Liver (tissue), 9 donors: ENCODE results near the gene RRP8. TPM values are rescaled to one million over a fixed set of nuclear protein-coding genes. Genes with fewer than 3 reads are reported as not detected.

Experiments
- DNase-seq: peaks from one replicate; pipeline ENCODE4 v3.0.0-alpha.2; 2017; ENCODE audit warnings: low spot score
- H3K27ac ChIP-seq, 2 donors: one replicate each; pipeline ENCODE4 v1.7.0; 2013; ENCODE audit warnings: inconsistent platforms in 2 of 2, low read length in 2 of 2, control low read depth in 1 of 2, low read depth in 1 of 2, mild to moderate bottlenecking in 1 of 2
- H3K27me3 ChIP-seq, 4 donors: one replicate each; pipeline versions ENCODE4 v1.6.1 to v1.7.0; 2013; ENCODE audit warnings: low read length in 3 of 4, inconsistent platforms in 1 of 4, mild to moderate bottlenecking in 1 of 4, moderate library complexity in 1 of 4; ENCODE audit not compliant: control insufficient read depth in 4 of 4, insufficient read depth in 4 of 4
- H3K36me3 ChIP-seq, 4 donors: one replicate each; pipeline versions ENCODE4 v1.6.1 to v1.7.0; 2013; ENCODE audit warnings: low read length in 3 of 4, mild to moderate bottlenecking in 3 of 4, low read depth in 1 of 4, moderate library complexity in 1 of 4; ENCODE audit not compliant: control insufficient read depth in 4 of 4, insufficient read depth in 3 of 4
- H3K4me1 ChIP-seq, 4 donors: one replicate each; pipeline versions ENCODE4 v1.6.1 to v1.7.0; 2013; ENCODE audit warnings: low read length in 3 of 4, mild to moderate bottlenecking in 3 of 4, moderate library complexity in 1 of 4; ENCODE audit not compliant: control insufficient read depth in 4 of 4, insufficient read depth in 4 of 4
- H3K4me3 ChIP-seq, 3 donors: one replicate each; pipeline versions ENCODE4 v1.6.1 to v1.7.0; 2013; ENCODE audit warnings: low read length in 3 of 3, control low read depth in 1 of 3, low read depth in 1 of 3, mild to moderate bottlenecking in 1 of 3
- H3K9ac ChIP-seq, 2 donors: one replicate each; pipeline ENCODE4 v1.7.0; 2013; ENCODE audit warnings: low read length in 2 of 2, mild to moderate bottlenecking in 2 of 2, moderate library complexity in 2 of 2, control low read depth in 1 of 2, low read depth in 1 of 2
- H3K9me3 ChIP-seq, 4 donors: one replicate each; pipeline versions ENCODE4 v1.6.1 to v1.7.0; 2013; ENCODE audit warnings: low read length in 3 of 4; ENCODE audit not compliant: control insufficient read depth in 4 of 4
- EGR1 ChIP-seq, 2 donors: IDR thresholded peaks; 2 replicates each; pipeline ENCODE4 v1.6.1; 2016 to 2018; ENCODE audit warnings: antibody characterized with exemption in 2 of 2, low read depth in 2 of 2
- FOXA2 ChIP-seq: IDR thresholded peaks from 2 replicates; pipeline ENCODE4 v1.6.1; 2016; ENCODE audit warnings: antibody characterized with exemption
- GABPA ChIP-seq, 2 donors: IDR thresholded peaks in 1 of 2; conservative IDR thresholded peaks in 1 of 2; 2 replicates each; pipeline ENCODE4 v1.6.1; 2016; ENCODE audit warnings: antibody characterized with exemption in 2 of 2, mild to moderate bottlenecking in 1 of 2, moderate library complexity in 1 of 2
- HNF4A ChIP-seq, 2 donors: conservative IDR thresholded peaks; 2 replicates each; pipeline ENCODE4 v1.6.1; 2016; ENCODE audit warnings: antibody characterized with exemption in 2 of 2, mild to moderate bottlenecking in 2 of 2
- HNF4G ChIP-seq: IDR thresholded peaks from 2 replicates; pipeline ENCODE4 v1.6.1; 2016; ENCODE audit warnings: antibody characterized with exemption
- JUND ChIP-seq, 2 donors: IDR thresholded peaks; 2 replicates each; pipeline ENCODE4 v1.6.1; 2016; ENCODE audit warnings: antibody characterized with exemption in 2 of 2
- NR2F2 ChIP-seq: IDR thresholded peaks from 2 replicates; pipeline ENCODE4 v1.6.1; 2016; ENCODE audit warnings: antibody characterized with exemption
- RAD21 ChIP-seq, 2 donors: IDR thresholded peaks; 2 replicates each; pipeline ENCODE4 v1.6.1; 2016; ENCODE audit warnings: antibody characterized with exemption in 2 of 2, mild to moderate bottlenecking in 2 of 2
- REST ChIP-seq: IDR thresholded peaks from 2 replicates; pipeline ENCODE4 v1.6.1; 2016; ENCODE audit warnings: antibody characterized with exemption, mild to moderate bottlenecking
- RXRA ChIP-seq, 2 donors: IDR thresholded peaks; 2 replicates each; pipeline ENCODE4 v1.6.1; 2017 to 2018; ENCODE audit warnings: antibody characterized with exemption in 2 of 2, mild to moderate bottlenecking in 1 of 2
- SP1 ChIP-seq: IDR thresholded peaks from 2 replicates; pipeline ENCODE4 v1.6.1; 2018; ENCODE audit warnings: antibody characterized with exemption, mild to moderate bottlenecking
- TAF1 ChIP-seq: conservative IDR thresholded peaks from 2 replicates; pipeline ENCODE4 v1.6.1; 2016; ENCODE audit warnings: antibody characterized with exemption, mild to moderate bottlenecking
- YY1 ChIP-seq: IDR thresholded peaks from 2 replicates; pipeline ENCODE4 v1.6.1; 2016; ENCODE audit warnings: antibody characterized with exemption, mild to moderate bottlenecking
- ZBTB33 ChIP-seq: IDR thresholded peaks from 2 replicates; pipeline ENCODE4 v1.6.1; 2016; ENCODE audit warnings: antibody characterized with exemption
- WGBS: extraction: QIAGEN DNeasy Blood & Tissue Kit; methylation state at CpG from one replicate; pipeline ENCODE4 v1.1.7; 2013; 5-methylcytosine and 5-hydroxymethylcytosine counted together
- polyA plus RNA-seq, 2 donors: library from polyadenylated mRNA; stranded (reverse) in 1 of 2; unstranded in 1 of 2; fragments of 200-250 nt in 1 of 2; fragments of >200 nt in 1 of 2; fragmentation: Nextera tagmentation in 1 of 2; extraction: Ambion mirVana in 1 of 2; gene quantifications; one replicate each; pipeline versions ENCODE4 v1.2.1 to v1.2.3, GENCODE V29; 2013 to 2015
- total RNA-seq, 2 donors: library from RNA; depleted of rRNA; stranded (reverse); fragments of >200 nt; gene quantifications; one replicate each; pipeline ENCODE4 v1.2.3, GENCODE V29; 2014
- TF ChIP-seq, protein P1 (sequence below): IDR thresholded peaks from 2 replicates; pipeline ENCODE4 v1.6.1; 2016; ENCODE audit warnings: antibody characterized with exemption
- TF ChIP-seq, protein P2 (sequence below): IDR thresholded peaks from 2 replicates; pipeline ENCODE4 v1.6.1; 2016; ENCODE audit warnings: antibody characterized with exemption
- TF ChIP-seq, protein P3 (sequence below): fragments of 150-350 bp; IDR thresholded peaks from 2 replicates; pipeline ENCODE4 v1.5.1; 2017; ENCODE audit warnings: improper control_type of control experiment, low read depth, low read length; ENCODE audit not compliant: missing input control
- donor health status: healthy.
- donor health status: healthy.
- donor health status: healthy.
- donor health status: healthy.
- donor health status: healthy.

RRP8 gene
- total and polyA plus RNA-seq, 4 donors: 10.3 to 12.6 (median 11.2) TPM

DNA sequence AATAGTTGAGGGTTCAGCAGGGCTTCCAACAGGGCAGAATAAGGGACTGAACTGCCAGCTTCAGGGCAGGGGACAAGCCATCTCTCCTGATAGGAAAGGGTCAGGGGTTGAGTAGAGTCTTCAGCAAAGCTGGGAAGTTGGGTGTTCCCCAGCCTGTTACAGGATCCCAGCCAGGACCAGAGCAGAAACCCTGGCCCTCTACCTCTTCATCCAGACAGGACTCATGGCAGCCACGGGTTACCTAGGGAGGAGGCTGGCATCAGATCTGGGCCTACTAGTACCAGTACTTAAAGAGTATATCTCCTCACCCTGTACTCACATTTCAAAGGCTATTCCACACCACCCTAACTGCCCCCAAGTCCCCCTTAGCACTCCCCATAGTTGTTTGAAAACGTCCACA lies 11.0 kb upstream of the RRP8 start:
- WGBS: 98% methylated on average over 2 of the region's 2 CpGs
- Histone ChIP-seq H3K4me1 (peaks cover 0 to 38% (median 24%) of the 10 kb centered on the region in 4 donors), H3K9ac (no peak overlapping the region), H3K9me3 (no peaks in the 10 kb centered on the region), H3K36me3 (peaks cover 9 to 27% (median 25%) of the 10 kb centered on the region in 4 donors), H3K27ac (no peak overlapping the region), H3K27me3 (no peaks in the 10 kb centered on the region), H3K4me3 (no peak overlapping the region)
- no peak for DNase-seq
- TF ChIP-seq HNF4G (no peak), RAD21 (IDR thresholded peaks at IDR 0.05) (no peak), JUND (IDR thresholded peaks at IDR 0.05) (no peak)
- TF ChIP-seq, protein P1, sequence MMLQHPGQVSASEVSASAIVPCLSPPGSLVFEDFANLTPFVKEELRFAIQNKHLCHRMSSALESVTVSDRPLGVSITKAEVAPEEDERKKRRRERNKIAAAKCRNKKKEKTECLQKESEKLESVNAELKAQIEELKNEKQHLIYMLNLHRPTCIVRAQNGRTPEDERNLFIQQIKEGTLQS: no peak

DNA sequence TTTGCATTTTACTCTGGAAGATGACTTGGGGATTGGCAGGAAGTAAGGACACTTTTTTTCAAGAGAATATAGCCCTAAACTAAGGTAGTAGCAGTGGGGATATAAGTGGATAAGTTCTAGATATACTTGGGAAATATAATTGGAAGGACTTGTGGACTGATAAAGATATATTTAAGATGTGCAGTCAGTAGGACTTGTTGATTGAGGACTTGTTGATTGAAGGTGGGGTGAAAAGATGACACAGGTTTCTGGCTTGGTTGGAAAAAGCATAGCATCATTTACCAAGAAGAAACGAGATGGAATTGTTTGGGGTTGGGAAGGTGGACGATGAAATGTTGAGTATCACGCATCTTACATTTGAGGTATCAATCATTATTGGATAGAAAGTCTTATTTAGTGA lies 10.1 kb upstream of the RRP8 start:
- WGBS: 98% methylated on average over 3 of the region's 3 CpGs
- H3K27me3 ChIP-seq: no peaks in the 10 kb centered on the region
- DNase-seq: no peak
- H3K4me1 ChIP-seq: peaks cover 0 to 31% (median 19%) of the 10 kb centered on the region in 4 donors
- peak overlapping the region in 1 of 2 donors; percentile 99 for H3K27ac ChIP-seq
- no peaks in the 10 kb centered on the region for H3K9me3 ChIP-seq
- TF ChIP-seq TAF1: no peak
- no peak for TF ChIP-seq NR2F2
- no peak for TF ChIP-seq EGR1 (IDR thresholded peaks at IDR 0.05; ENCODE audit: low read depth in 2 of 2)
- no peak for TF ChIP-seq GABPA (IDR thresholded peaks at IDR 0.05 in 1 of 2, conservative IDR thresholded peaks at IDR 0.05 in 1 of 2)
- peaks cover 14 to 37% (median 32%) of the 10 kb centered on the region in 4 donors for H3K36me3 ChIP-seq
- H3K4me3 ChIP-seq: no peak overlapping the region
- no peak overlapping the region for H3K9ac ChIP-seq

DNA sequence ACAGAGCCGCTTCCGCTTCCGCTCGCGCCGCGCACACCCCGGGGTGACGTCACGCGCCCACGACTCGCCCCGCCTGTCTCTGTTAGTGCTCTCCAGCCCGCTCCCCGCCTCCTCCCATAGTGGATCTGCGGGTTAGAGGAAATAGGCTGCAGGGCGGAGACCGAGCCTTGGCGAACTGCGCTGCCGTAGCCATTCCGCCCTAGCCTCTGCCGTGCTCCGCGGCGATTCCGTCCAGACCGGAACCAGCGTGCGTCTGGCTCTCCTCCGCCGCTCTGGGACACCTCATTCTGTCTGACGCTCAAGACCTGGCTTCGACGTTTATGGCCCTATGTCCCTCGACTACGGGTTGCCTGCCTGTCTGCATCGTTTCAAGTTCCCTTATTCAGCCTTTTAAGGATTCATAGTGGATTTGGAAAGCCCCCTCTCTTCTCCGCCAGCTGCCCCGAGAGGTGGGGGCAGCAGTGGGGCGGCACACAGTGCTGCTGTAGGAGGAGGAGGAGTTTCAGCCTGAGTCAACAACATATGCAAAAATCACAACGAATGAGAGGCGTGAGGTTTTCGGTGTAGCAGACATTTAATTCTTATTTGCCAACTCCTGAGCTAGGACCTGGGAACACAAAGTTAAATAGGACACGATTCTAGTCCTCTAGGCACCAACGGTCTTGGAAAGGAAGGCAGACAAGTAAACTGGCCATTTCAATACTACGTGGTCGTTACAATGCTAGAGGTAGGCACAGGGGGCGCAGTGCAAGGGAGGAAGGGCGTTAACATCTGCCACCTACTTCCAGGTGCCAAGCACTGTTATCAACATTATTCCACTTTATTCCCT lies 9.0 kb upstream of the RRP8 start, which contains the start of gene TAF10:
Gene TAF10 (minus strand): TSS at position 4 of the 829 bp plus-strand sequence. CDS start 27 bp downstream, outside the sequence.
- peak within 1 kb of the TSS; percentile 87 for H3K9ac ChIP-seq
- no peaks in the 10 kb centered on the region for H3K9me3 ChIP-seq
- DNase-seq: peak; percentile 96
- WGBS: under 1% methylated on average over 51 of the region's 51 CpGs
- no peaks in the 10 kb centered on the region for H3K27me3 ChIP-seq
- H3K4me1 ChIP-seq: peaks cover 0 to 26% (median 16%) of the 10 kb centered on the region in 4 donors
- peak within 1 kb of the TSS; percentile 79 to 83 (median 82) for H3K4me3 ChIP-seq
- H3K27ac ChIP-seq: peak within 1 kb of the TSS; percentile 96 to 99
- H3K36me3 ChIP-seq: peaks cover 14 to 43% (median 37%) of the 10 kb centered on the region in 4 donors
- no peak for TF ChIP-seq ZBTB33
- TF ChIP-seq EGR1 (IDR thresholded peaks at IDR 0.05; ENCODE audit: low read depth in 2 of 2): no peak
- no peak for TF ChIP-seq HNF4A (conservative IDR thresholded peaks at IDR 0.05)
- TF ChIP-seq, protein P2, sequence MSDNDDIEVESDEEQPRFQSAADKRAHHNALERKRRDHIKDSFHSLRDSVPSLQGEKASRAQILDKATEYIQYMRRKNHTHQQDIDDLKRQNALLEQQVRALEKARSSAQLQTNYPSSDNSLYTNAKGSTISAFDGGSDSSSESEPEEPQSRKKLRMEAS: peak; percentile 54
- TF ChIP-seq RXRA (IDR thresholded peaks at IDR 0.05): peak; percentile 14 to 21
- TF ChIP-seq REST: peak; percentile 77
- peak; percentile 61 to 89 for TF ChIP-seq GABPA (IDR thresholded peaks at IDR 0.05 in 1 of 2, conservative IDR thresholded peaks at IDR 0.05 in 1 of 2)
- peak; percentile 46 for TF ChIP-seq NR2F2
- TF ChIP-seq TAF1: peak; percentile 96
- TF ChIP-seq SP1: peak; percentile 62
- TF ChIP-seq FOXA2: no peak
- TF ChIP-seq YY1: peak; percentile 93
- no peak for TF ChIP-seq HNF4G
- TF ChIP-seq, protein P3, sequence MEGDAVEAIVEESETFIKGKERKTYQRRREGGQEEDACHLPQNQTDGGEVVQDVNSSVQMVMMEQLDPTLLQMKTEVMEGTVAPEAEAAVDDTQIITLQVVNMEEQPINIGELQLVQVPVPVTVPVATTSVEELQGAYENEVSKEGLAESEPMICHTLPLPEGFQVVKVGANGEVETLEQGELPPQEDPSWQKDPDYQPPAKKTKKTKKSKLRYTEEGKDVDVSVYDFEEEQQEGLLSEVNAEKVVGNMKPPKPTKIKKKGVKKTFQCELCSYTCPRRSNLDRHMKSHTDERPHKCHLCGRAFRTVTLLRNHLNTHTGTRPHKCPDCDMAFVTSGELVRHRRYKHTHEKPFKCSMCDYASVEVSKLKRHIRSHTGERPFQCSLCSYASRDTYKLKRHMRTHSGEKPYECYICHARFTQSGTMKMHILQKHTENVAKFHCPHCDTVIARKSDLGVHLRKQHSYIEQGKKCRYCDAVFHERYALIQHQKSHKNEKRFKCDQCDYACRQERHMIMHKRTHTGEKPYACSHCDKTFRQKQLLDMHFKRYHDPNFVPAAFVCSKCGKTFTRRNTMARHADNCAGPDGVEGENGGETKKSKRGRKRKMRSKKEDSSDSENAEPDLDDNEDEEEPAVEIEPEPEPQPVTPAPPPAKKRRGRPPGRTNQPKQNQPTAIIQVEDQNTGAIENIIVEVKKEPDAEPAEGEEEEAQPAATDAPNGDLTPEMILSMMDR: peak; percentile 37
- TF ChIP-seq RAD21 (IDR thresholded peaks at IDR 0.05): peak; percentile 2 to 47
